HG02763 (cell line): ENCODE results near the gene TUBGCP6.

ENCODE experiments used
- ATAC-seq: cut with Tn5 transposase; IDR thresholded peaks from one replicate; pipeline ENCODE4 v1.9.1; 2021; ENCODE audit warnings: mild to moderate bottlenecking, moderate library complexity; ENCODE audit not compliant: unreplicated experiment

Gene TUBGCP6

DNA sequence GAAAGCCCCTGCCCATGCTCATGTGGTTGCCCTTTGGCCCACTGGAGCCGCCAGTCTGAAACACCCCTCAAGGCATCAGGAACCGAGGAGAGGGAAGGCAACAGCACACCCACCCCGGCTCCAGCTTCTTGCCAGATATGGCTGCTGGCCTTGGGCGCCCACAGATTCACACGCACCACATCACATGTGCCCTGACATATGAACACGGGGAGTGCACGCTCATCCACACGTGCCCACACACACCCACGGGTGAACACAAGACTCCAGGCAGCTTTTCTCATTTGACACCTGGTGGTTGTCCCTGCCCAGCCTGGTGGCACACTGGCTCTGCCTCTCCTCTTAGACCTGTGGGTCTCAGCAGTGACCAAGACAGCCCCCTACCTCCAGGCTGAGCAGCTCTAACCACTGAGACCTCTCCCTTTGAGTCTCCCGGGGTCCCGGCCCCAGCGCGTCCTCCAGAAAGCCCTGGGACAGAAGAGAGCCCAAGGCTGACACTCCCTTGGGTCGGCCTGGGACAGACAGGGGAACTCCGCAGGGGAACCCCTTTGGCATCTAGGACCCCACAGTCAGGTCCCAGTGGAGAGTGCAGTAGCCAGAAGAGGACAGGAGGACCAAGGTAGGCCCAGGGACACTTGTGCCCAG is 19.4 kb upstream of the TUBGCP6 start:
- no peak for ATAC-seq

- no peak for ATAC-seq
These were observed 18.3 kb upstream of the TUBGCP6 start for GRCh38 chr22:50262973-50263617.

DNA sequence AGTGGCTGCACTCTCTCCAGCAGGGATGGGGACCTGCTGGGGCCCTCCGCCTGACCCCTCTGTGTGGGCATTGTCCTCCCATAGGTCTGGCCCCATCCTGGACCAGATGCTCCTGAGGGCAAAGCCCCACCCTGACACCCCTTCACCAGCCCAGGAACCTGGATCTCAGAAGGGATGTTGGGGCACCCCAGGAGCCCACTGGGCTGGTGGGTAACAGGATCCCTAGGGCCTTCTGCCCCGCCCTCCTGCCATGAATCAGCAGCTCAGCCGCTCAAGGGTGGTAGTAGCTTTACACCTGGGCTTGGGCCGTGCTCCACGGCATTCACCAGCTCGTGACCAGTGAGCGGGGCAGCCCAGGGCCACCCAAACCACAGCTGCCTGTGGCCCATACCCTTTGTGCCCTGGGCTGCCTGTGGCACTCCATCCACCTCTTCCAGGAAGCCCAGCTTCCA is 17.7 kb upstream of the TUBGCP6 start:
- ATAC-seq: no peak

DNA sequence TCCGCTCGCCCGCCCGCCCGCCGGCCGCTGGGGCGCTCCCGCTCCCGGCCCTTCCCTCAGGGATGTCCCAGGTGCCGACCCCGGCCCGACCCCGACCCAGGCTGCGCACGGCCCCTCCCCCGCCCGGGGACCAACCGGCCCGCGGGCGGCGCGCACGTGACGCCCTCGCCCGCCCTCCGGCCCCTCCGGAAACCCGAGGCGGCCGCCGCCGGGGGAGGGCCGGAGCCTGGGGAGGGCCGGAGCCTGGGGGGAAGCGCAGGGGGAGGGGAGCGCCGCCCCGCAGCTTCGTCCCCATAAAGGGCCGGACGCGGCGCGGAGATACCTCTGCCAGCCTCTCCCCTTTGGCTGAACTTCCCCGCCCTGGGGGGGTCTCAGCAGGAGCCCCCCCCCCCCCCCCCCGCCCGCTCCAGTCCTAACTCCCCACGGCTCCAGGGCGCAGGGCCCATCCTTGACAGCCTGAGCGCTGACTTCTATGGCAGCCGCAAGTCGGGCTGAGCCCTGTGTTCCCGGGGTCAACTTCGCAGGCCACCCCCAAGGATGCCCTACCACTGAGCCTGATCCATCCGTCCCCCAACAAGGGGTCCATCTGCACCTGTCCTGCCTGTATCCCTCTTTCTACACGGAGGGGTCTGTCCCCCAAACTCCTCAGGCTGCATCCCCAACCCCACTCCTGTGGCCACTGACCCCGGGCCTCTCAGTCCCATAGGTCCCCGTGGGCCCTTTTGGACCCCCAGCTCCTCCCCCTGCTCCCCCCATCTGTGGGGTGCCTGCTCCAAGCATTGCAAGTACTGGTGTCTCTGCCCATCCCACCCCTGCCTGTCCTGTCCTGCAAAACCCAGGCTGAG is 17.0 kb upstream of the TUBGCP6 start, which contains the start of gene MAPK12:
Gene MAPK12 (minus strand): TSS at position 69 of the 845 bp plus-strand sequence. CDS start 174 bp downstream, outside the sequence.
- no peak for ATAC-seq

DNA sequence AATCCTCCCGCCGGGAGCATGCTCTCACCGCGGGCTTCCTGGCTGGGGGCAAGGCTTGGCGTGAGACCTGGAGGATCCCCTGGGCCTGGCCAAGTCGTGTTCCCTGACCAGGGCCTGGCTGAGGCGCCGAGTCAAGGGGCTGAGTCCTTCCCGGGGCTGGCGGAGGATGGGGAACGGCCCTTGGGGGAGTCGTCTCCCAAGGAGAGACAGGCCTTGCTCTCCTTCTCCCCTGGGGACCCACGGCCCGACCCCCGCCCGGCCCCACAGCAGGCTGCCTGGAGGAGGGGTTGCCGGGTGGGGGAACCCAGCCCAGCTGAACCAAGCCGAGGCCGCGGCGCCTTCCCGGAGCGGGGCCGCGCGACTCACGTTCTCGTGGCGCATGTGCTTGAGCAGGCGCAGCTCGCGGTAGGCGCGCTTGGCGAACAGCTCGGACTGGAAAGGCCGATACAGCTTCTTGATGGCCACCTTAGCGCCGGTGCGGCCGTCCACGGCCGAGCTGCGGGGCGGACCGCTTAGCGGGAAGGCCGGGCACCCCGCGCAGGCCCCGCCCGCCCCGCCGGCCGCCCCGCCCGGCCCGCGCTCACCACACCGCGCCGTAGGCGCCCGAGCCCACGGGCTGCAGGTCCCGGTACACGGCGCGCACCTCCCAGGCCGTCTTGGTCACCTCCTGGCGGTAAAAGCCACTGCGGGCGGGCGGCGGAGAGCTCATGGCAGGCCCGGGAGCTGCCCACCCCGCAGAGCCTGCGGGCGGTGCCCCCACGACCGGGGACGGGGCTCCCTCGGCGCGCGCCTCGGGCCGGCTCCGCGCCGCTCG is 16.2 kb upstream of the TUBGCP6 start:
- ATAC-seq: no peak

DNA sequence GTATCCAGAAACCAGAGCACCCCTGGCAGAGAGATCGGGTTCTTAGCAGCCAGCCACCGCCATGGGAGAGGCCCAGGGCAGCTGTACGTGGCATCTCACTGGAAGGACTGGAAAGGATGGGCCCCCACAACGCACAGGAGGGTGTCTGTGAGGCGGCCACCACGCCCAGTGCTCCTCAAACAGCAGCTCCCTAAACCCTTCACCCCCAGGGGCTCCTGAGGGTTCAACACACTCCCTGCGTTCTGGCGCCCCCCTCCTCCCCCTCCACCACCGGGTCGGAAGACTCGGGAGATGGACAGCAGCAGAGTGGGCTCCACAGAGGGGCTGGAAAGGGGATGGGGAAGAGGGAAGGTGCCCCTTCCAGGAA is 15.6 kb upstream of the TUBGCP6 start:
- no peak for ATAC-seq

DNA sequence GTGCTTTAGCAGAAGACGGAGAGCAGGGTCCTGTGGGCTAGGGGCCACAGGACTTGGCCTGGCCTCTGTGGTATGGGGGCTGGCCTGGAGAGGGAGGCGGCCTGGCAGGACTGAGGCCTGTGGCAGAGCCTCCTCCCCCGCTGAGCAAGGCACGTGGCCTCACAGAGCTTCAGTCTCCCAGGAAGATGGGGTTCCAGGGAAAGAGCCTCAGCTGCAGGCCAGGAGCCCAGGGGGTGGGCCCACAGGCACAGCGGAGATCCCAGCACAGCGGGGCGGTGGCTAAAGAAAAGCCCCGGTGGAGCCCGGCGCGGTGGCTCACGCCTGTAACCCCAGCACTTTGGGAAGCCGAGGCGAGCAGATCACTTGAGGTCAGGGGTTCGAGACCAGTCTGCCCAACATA is 14.5 kb upstream of the TUBGCP6 start:
- no peak for ATAC-seq

- no peak for ATAC-seq
These were observed 13.8 kb upstream of the TUBGCP6 start for GRCh38 chr22:50258361-50259292.

DNA sequence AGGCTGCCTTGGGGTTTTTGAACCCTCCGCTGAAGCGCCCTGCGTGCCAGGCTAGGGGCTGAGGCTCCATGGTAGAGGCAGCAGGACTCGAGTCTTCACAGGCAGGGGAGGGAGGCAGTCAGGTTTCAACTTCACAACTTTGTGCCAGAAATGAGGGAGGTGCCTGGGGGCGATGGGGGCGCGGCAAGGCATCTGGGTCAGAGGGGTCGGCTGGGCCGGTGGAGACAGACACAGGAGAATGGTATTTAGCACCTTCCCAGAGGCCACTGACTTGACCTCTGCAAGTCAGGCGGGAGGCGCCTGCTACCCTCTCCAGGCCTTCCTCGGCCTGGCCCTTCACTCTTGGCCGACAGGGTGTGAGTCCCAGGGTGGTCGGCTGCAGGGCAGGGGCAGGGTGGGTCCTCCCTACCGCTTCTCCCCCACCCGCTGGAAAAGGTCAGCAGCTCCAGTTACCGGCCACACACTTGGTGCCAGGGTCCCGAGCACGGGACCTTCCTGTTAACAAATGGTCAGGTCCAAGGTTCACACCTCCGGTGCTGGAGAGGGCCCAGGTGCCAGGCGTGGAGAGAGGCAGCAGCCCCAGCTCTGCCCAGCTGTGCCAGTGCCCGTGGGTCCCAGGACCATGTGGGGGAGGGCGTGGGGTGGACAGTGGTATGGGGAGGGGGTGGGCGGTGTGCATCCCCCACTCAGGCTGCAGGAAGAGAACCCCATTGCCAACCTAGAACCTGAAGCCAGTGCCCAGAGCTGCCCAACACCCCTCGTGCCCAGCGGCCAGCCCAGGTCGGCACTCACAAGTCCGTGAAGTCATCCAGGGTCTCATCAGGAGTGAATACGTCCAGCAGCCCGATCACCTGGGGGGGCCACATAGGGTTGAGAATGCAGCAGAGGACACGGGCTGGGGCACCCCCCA is 12.9 kb upstream of the TUBGCP6 start:
- ATAC-seq: no peak

- ATAC-seq: no peak
These were observed 12.2 kb upstream of the TUBGCP6 start for GRCh38 chr22:50257041-50257440.

- ATAC-seq: no peak
These were observed 11.5 kb upstream of the TUBGCP6 start for GRCh38 chr22:50256258-50256862.

DNA sequence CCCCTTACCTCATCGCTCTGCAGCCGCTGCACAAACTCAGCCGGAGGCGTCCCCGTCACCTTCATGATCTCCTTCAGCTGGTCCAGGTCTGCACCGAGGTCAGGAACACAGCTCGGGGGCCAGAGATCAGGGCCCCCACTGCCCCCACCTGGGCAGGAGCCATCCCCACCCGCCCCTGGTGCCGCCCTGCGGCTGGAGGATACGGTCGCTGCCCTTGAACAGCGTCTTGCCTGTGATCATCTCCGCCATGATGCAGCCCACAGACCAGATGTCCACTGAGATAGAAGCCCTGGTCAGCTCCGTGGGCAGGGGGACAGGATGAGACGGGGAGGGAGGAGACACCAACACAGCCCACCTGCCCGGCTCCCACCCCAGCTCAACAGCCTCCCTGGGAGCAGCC is 10.8 kb upstream of the TUBGCP6 start:
- no peak for ATAC-seq

- no peak for ATAC-seq
These were observed 10.3 kb upstream of the TUBGCP6 start for GRCh38 chr22:50255099-50255498.

DNA sequence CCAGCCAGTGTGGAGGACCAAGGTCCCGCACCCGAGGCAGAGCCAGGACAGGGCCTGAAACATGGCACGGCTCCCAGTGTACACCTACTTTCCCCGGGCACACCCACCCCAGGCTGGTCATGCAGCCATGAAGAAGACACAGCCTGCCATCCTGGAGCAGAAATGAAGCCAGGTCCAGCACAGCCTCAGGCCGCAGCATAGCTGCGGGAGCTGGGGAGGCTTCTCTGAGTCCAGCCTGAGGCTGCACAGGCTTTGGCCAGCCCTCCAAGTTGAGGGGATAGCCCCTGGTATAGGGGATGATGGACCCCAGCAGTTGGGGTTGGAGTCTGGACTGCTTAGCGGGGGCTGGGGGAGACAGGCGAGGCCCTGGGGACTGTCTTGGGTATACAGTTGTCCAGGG is 9.1 kb upstream of the TUBGCP6 start:
- no peak for ATAC-seq

GRCh38 chr22:50253046-50253915 is 8.5 kb upstream of the TUBGCP6 start:
- no peak for ATAC-seq

- ATAC-seq: no peak
These were observed 7.5 kb upstream of the TUBGCP6 start for GRCh38 chr22:50252082-50253045.
